Measurements from ENCODE around the gene SEC61B. TPM values are rescaled to one million over a fixed set of nuclear protein-coding genes. Genes with fewer than 3 reads are reported as not detected.
"Not testable (repeated sequence)": the region's sequence is repeated elsewhere in the genome, so short reads cannot be mapped to it uniquely, and the experiment has no call there.

Gene SEC61B
- total RNA-seq, 1 donor from 2014 or later, result 170 TPM

GRCh38 chr9:99235926-99236634, 14.0 kb downstream of the SEC61B start:
- DNase-seq (ENCODE audit: low spot score), result no peak
- ATAC-seq, result no peak

GRCh38 chr9:99237356-99237755, 15.3 kb downstream of the SEC61B start:
- DNase-seq (ENCODE audit: low spot score) (no peak), ATAC-seq (peak; percentile 39)

- ATAC-seq; DNase-seq (ENCODE audit: low spot score): not testable (repeated sequence)
Measured at GRCh38 chr9:99237849-99238248, 15.8 kb downstream of the SEC61B start.

GRCh38 chr9:99238331-99238730, 16.2 kb downstream of the SEC61B start:
- ATAC-seq (no peak), DNase-seq (ENCODE audit: low spot score) (no peak)

GRCh38 chr9:99239341-99240060, 17.4 kb downstream of the SEC61B start:
- ATAC-seq (peak; percentile 97), DNase-seq (ENCODE audit: low spot score) (peak; percentile 80)

GRCh38 chr9:99241106-99241505, 19.0 kb downstream of the SEC61B start:
- DNase-seq (ENCODE audit: low spot score) (no peak), ATAC-seq (no peak)

GRCh38 chr9:99244344-99245260, 22.5 kb downstream of the SEC61B start:
- no peak for DNase-seq (ENCODE audit: low spot score)
- no peak for ATAC-seq

GRCh38 chr9:99249619-99250018, 27.5 kb downstream of the SEC61B start:
- ATAC-seq, result no peak
- DNase-seq (ENCODE audit: low spot score), result no peak

- no peak for DNase-seq (ENCODE audit: low spot score)
- ATAC-seq, result no peak
Measured at GRCh38 chr9:99251157-99251556, 29.1 kb downstream of the SEC61B start.

- ATAC-seq (no peak), DNase-seq (ENCODE audit: low spot score) (no peak)
Measured at GRCh38 chr9:99253134-99253533, 31.1 kb downstream of the SEC61B start.

- DNase-seq (ENCODE audit: low spot score), result no peak
- no peak for ATAC-seq
Measured at GRCh38 chr9:99253772-99254431, 31.8 kb downstream of the SEC61B start.

GRCh38 chr9:99255651-99256050, 33.6 kb downstream of the SEC61B start:
- ATAC-seq (no peak), DNase-seq (ENCODE audit: low spot score) (no peak)

GRCh38 chr9:99257723-99258389, 35.8 kb downstream of the SEC61B start:
- DNase-seq (ENCODE audit: low spot score), result no peak

GRCh38 chr9:99259231-99259918, 37.3 kb downstream of the SEC61B start:
- DNase-seq (ENCODE audit: low spot score), result peak; percentile 98
- ATAC-seq, result peak; percentile 95

More at GRCh38 chr9:99257723-99258389, 35.8 kb downstream of the SEC61B start:
- ATAC-seq, result no peak

- DNase-seq (ENCODE audit: low spot score) (no peak), ATAC-seq (no peak)
Measured at GRCh38 chr9:99261923-99262322, 39.8 kb downstream of the SEC61B start.

- ATAC-seq (no peak), DNase-seq (ENCODE audit: low spot score) (no peak)
Measured at GRCh38 chr9:99262949-99263418, 40.9 kb downstream of the SEC61B start.

- ATAC-seq (no peak), DNase-seq (ENCODE audit: low spot score) (no peak)
Measured at GRCh38 chr9:99264070-99264680, 42.1 kb downstream of the SEC61B start.

- ATAC-seq (no peak), DNase-seq (ENCODE audit: low spot score) (no peak)
Measured at GRCh38 chr9:99265691-99266090, 43.6 kb downstream of the SEC61B start.

Measured in left lobe of liver (tissue), 2 donors.